ENCODE data around the gene ARL15. TPM values are rescaled to one million over a fixed set of nuclear protein-coding genes. Genes with fewer than 3 reads are reported as not detected.
"Not testable (repeated sequence)": the region's sequence is repeated elsewhere in the genome, so short reads cannot be mapped to it uniquely, and the experiment has no call there.

Gene ARL15
- total RNA-seq, 1 experiment from 2014 or later, result 15.4 TPM

GRCh38 chr5:54000011-54000410 lies 310.4 kb downstream of the ARL15 start:
- Histone ChIP-seq H3K4me1 (replicated peaks) (no peaks in the 10 kb centered on the region), H3K27ac (no peak overlapping the region), H3K27me3 (replicated peaks) (no peaks in the 10 kb centered on the region), H3K9me3 (replicated peaks) (no peaks in the 10 kb centered on the region), H3K4me3 (no peak overlapping the region), H3K36me3 (no peaks in the 10 kb centered on the region)
- no peak for DNase-seq (ENCODE audit: low read depth in 1 of 2, low spot score in 2 of 2)

GRCh38 chr5:53997736-53998627 lies 312.4 kb downstream of the ARL15 start:
- Histone ChIP-seq H3K4me1 (replicated peaks) (no peaks in the 10 kb centered on the region), H3K36me3 (no peaks in the 10 kb centered on the region), H3K27me3 (replicated peaks) (no peaks in the 10 kb centered on the region), H3K27ac (no peak overlapping the region), H3K4me3 (no peak overlapping the region), H3K9me3 (replicated peaks) (no peaks in the 10 kb centered on the region)
- no peak for DNase-seq (ENCODE audit: low read depth in 1 of 2, low spot score in 2 of 2)

- Histone ChIP-seq H3K9me3 (replicated peaks) (no peaks in the 10 kb centered on the region), H3K36me3 (no peaks in the 10 kb centered on the region), H3K4me1 (replicated peaks) (no peaks in the 10 kb centered on the region), H3K27me3 (replicated peaks) (no peaks in the 10 kb centered on the region), H3K4me3 (no peak overlapping the region), H3K27ac (no peak overlapping the region)
- no peak for DNase-seq (ENCODE audit: low read depth in 1 of 2, low spot score in 2 of 2)
These were observed 314.4 kb downstream of the ARL15 start for GRCh38 chr5:53996008-53996407.

- Histone ChIP-seq H3K4me3 (no peak overlapping the region), H3K9me3 (replicated peaks) (no peaks in the 10 kb centered on the region), H3K4me1 (replicated peaks) (no peaks in the 10 kb centered on the region), H3K27ac (0 out of 2 replicates have a peak overlapping the region, but pooled peaks have one; percentile 3), H3K36me3 (no peaks in the 10 kb centered on the region), H3K27me3 (replicated peaks) (no peaks in the 10 kb centered on the region)
- no peak for DNase-seq (ENCODE audit: low read depth in 1 of 2, low spot score in 2 of 2)
These were observed 316.2 kb downstream of the ARL15 start for GRCh38 chr5:53994148-53994547.

- no peak overlapping the region for H3K27ac ChIP-seq
- no peak for DNase-seq (ENCODE audit: low read depth in 1 of 2, low spot score in 2 of 2)
- H3K27me3 ChIP-seq (replicated peaks), result no peaks in the 10 kb centered on the region
- no peaks in the 10 kb centered on the region for H3K4me1 ChIP-seq (replicated peaks)
- H3K4me3 ChIP-seq, result no peak overlapping the region
- no peaks in the 10 kb centered on the region for H3K9me3 ChIP-seq (replicated peaks)
- H3K36me3 ChIP-seq, result no peaks in the 10 kb centered on the region
These were observed 318.4 kb downstream of the ARL15 start for GRCh38 chr5:53991942-53992341.

GRCh38 chr5:53987101-53987500 lies 323.3 kb downstream of the ARL15 start:
- H3K4me3 ChIP-seq, result no peak overlapping the region
- no peak for DNase-seq (ENCODE audit: low read depth in 1 of 2, low spot score in 2 of 2)
- no peaks in the 10 kb centered on the region for H3K4me1 ChIP-seq (replicated peaks)
- H3K36me3 ChIP-seq, result no peaks in the 10 kb centered on the region
- H3K9me3 ChIP-seq (replicated peaks), result no peaks in the 10 kb centered on the region
- no peak overlapping the region for H3K27ac ChIP-seq
- H3K27me3 ChIP-seq (replicated peaks), result no peaks in the 10 kb centered on the region

GRCh38 chr5:53985796-53986195 lies 324.6 kb downstream of the ARL15 start:
- no peaks in the 10 kb centered on the region for H3K36me3 ChIP-seq
- no peaks in the 10 kb centered on the region for H3K27me3 ChIP-seq (replicated peaks)
- DNase-seq (ENCODE audit: low read depth in 1 of 2, low spot score in 2 of 2), result no peak
- H3K9me3 ChIP-seq (replicated peaks), result no peaks in the 10 kb centered on the region
- H3K4me1 ChIP-seq (replicated peaks), result no peaks in the 10 kb centered on the region
- H3K4me3 ChIP-seq, result no peak overlapping the region
- no peak overlapping the region for H3K27ac ChIP-seq

- H3K27ac ChIP-seq, result no peak overlapping the region
- no peaks in the 10 kb centered on the region for H3K27me3 ChIP-seq (replicated peaks)
- H3K9me3 ChIP-seq (replicated peaks), result no peaks in the 10 kb centered on the region
- DNase-seq (ENCODE audit: low read depth in 1 of 2, low spot score in 2 of 2), result no peak
- no peaks in the 10 kb centered on the region for H3K36me3 ChIP-seq
- no peak overlapping the region for H3K4me3 ChIP-seq
- no peaks in the 10 kb centered on the region for H3K4me1 ChIP-seq (replicated peaks)
These were observed 325.4 kb downstream of the ARL15 start for GRCh38 chr5:53984971-53985370.

- H3K27ac ChIP-seq, result no peak overlapping the region
- no peak overlapping the region for H3K4me3 ChIP-seq
- no peaks in the 10 kb centered on the region for H3K4me1 ChIP-seq (replicated peaks)
- no peaks in the 10 kb centered on the region for H3K9me3 ChIP-seq (replicated peaks)
- no peak for DNase-seq (ENCODE audit: low read depth in 1 of 2, low spot score in 2 of 2)
- no peaks in the 10 kb centered on the region for H3K27me3 ChIP-seq (replicated peaks)
- no peaks in the 10 kb centered on the region for H3K36me3 ChIP-seq
These were observed 326.6 kb downstream of the ARL15 start for GRCh38 chr5:53983568-53984460.

- H3K27me3 ChIP-seq (replicated peaks); H3K4me3 ChIP-seq; H3K27ac ChIP-seq; H3K4me1 ChIP-seq (replicated peaks); H3K36me3 ChIP-seq; H3K9me3 ChIP-seq (replicated peaks); DNase-seq (ENCODE audit: low read depth in 1 of 2, low spot score in 2 of 2): not testable (repeated sequence)
These were observed 328.1 kb downstream of the ARL15 start for GRCh38 chr5:53982319-53982718.

- Histone ChIP-seq H3K4me1 (replicated peaks) (no peaks in the 10 kb centered on the region), H3K27me3 (replicated peaks) (no peaks in the 10 kb centered on the region), H3K4me3 (no peak overlapping the region), H3K27ac (no peak overlapping the region), H3K36me3 (no peaks in the 10 kb centered on the region), H3K9me3 (replicated peaks) (no peaks in the 10 kb centered on the region)
- no peak for DNase-seq (ENCODE audit: low read depth in 1 of 2, low spot score in 2 of 2)
These were observed 330.3 kb downstream of the ARL15 start for GRCh38 chr5:53980061-53980460.

GRCh38 chr5:53974021-53974420 lies 336.4 kb downstream of the ARL15 start:
- Histone ChIP-seq H3K4me3 (no peak overlapping the region), H3K27ac (no peak overlapping the region), H3K9me3 (replicated peaks) (no peaks in the 10 kb centered on the region), H3K4me1 (replicated peaks) (no peaks in the 10 kb centered on the region), H3K36me3 (no peaks in the 10 kb centered on the region), H3K27me3 (replicated peaks) (no peaks in the 10 kb centered on the region)
- DNase-seq (ENCODE audit: low read depth in 1 of 2, low spot score in 2 of 2), result no peak

- H3K4me1 ChIP-seq (replicated peaks), result no peaks in the 10 kb centered on the region
These were observed 338.1 kb downstream of the ARL15 start for GRCh38 chr5:53972314-53972713.

GRCh38 chr5:53971551-53971950 lies 338.8 kb downstream of the ARL15 start:
- H3K27me3 ChIP-seq (replicated peaks), result no peaks in the 10 kb centered on the region
- no peak for DNase-seq (ENCODE audit: low read depth in 1 of 2, low spot score in 2 of 2)
- no peaks in the 10 kb centered on the region for H3K9me3 ChIP-seq (replicated peaks)
- no peaks in the 10 kb centered on the region for H3K36me3 ChIP-seq
- no peak overlapping the region for H3K27ac ChIP-seq
- no peaks in the 10 kb centered on the region for H3K4me1 ChIP-seq (replicated peaks)
- H3K4me3 ChIP-seq, result no peak overlapping the region

More at GRCh38 chr5:53972314-53972713, 338.1 kb downstream of the ARL15 start:
- H3K27ac ChIP-seq, result no peak overlapping the region
- no peaks in the 10 kb centered on the region for H3K36me3 ChIP-seq
- H3K4me3 ChIP-seq, result no peak overlapping the region
- DNase-seq (ENCODE audit: low read depth in 1 of 2, low spot score in 2 of 2), result no peak
- H3K9me3 ChIP-seq (replicated peaks), result no peaks in the 10 kb centered on the region
- H3K27me3 ChIP-seq (replicated peaks), result no peaks in the 10 kb centered on the region
